ENCODE measurements around the gene DYNC1H1. TPM values are rescaled to one million over a fixed set of nuclear protein-coding genes. Genes with fewer than 3 reads are reported as not detected.

DYNC1H1 gene
- polyA plus RNA-seq, 1 donor from 2014 or later, result 298 TPM

GRCh38 chr14:101925152-101925551 lies 39.2 kb upstream of the DYNC1H1 start:
- H3K79me2 ChIP-seq (replicated peaks; ENCODE audit: insufficient read depth, low read length), result no peaks in the 10 kb centered on the region
- no peak for TF ChIP-seq EP300 (conservative IDR thresholded peaks at IDR 0.05; ENCODE audit: poor library complexity, severe bottlenecking)
- TF ChIP-seq EZH2 (IDR thresholded peaks at IDR 0.05; ENCODE audit: borderline replicate concordance, insufficient read depth, low read length, poor library complexity, severe bottlenecking), result no peak
- no peak for TF ChIP-seq POLR2AphosphoS5 (IDR thresholded peaks at IDR 0.05)
- TF ChIP-seq REST (IDR thresholded peaks at IDR 0.05; ENCODE audit: borderline replicate concordance), result no peak
- no peak for TF ChIP-seq CTCF (IDR thresholded peaks at IDR 0.05; ENCODE audit: poor library complexity, severe bottlenecking)
- no peak for TF ChIP-seq MXI1 (conservative IDR thresholded peaks at IDR 0.05; ENCODE audit: poor library complexity, severe bottlenecking)
- TF ChIP-seq SMC3 (conservative IDR thresholded peaks at IDR 0.05; ENCODE audit: poor library complexity), result no peak
- TF ChIP-seq RAD21 (conservative IDR thresholded peaks at IDR 0.05), result no peak
- no peak for TF ChIP-seq TAF1 (IDR thresholded peaks at IDR 0.05; ENCODE audit: low read depth)

GRCh38 chr14:101926085-101926484 lies 38.3 kb upstream of the DYNC1H1 start:
- Histone ChIP-seq H3F3A (ENCODE audit: insufficient read depth, low read length, poor library complexity, severe bottlenecking) (no peaks in the 10 kb centered on the region), H4K20me1 (ENCODE audit: insufficient read depth) (no peaks in the 10 kb centered on the region), H3K4me3 (ENCODE audit: low read length) (no peak overlapping the region), H3K79me2 (replicated peaks; ENCODE audit: insufficient read depth, low read length) (no peaks in the 10 kb centered on the region), H3K36me3 (ENCODE audit: insufficient read depth, low read length) (no peaks in the 10 kb centered on the region), H3K9me2 (ENCODE audit: insufficient read depth, low read length) (no peaks in the 10 kb centered on the region), H3K27me3 (ENCODE audit: insufficient read depth, low read depth, low read length) (no peaks in the 10 kb centered on the region), H3K9me3 (ENCODE audit: low read length) (no peaks in the 10 kb centered on the region), H3K9ac (ENCODE audit: low read length) (no peak overlapping the region), H3K27ac (ENCODE audit: low read length) (no peak overlapping the region), H2AFZ (ENCODE audit: low read depth, low read length) (no peak overlapping the region), H3K4me2 (ENCODE audit: low read length) (no peak overlapping the region)
- TF ChIP-seq SMC3 (conservative IDR thresholded peaks at IDR 0.05; ENCODE audit: poor library complexity) (no peak), TAF1 (IDR thresholded peaks at IDR 0.05; ENCODE audit: low read depth) (no peak), EZH2 (IDR thresholded peaks at IDR 0.05; ENCODE audit: borderline replicate concordance, insufficient read depth, low read length, poor library complexity, severe bottlenecking) (no peak), RAD21 (conservative IDR thresholded peaks at IDR 0.05) (no peak), REST (IDR thresholded peaks at IDR 0.05; ENCODE audit: borderline replicate concordance) (no peak), MXI1 (conservative IDR thresholded peaks at IDR 0.05; ENCODE audit: poor library complexity, severe bottlenecking) (no peak), POLR2AphosphoS5 (IDR thresholded peaks at IDR 0.05) (no peak), EP300 (conservative IDR thresholded peaks at IDR 0.05; ENCODE audit: poor library complexity, severe bottlenecking) (no peak), CTCF (IDR thresholded peaks at IDR 0.05; ENCODE audit: poor library complexity, severe bottlenecking) (no peak)

More at GRCh38 chr14:101925152-101925551, 39.2 kb upstream of the DYNC1H1 start:
- Histone ChIP-seq H3K9me2 (ENCODE audit: insufficient read depth, low read length) (no peaks in the 10 kb centered on the region), H3K9ac (ENCODE audit: low read length) (no peak overlapping the region), H3K36me3 (ENCODE audit: insufficient read depth, low read length) (no peaks in the 10 kb centered on the region), H2AFZ (ENCODE audit: low read depth, low read length) (no peak overlapping the region), H4K20me1 (ENCODE audit: insufficient read depth) (no peaks in the 10 kb centered on the region), H3K4me2 (ENCODE audit: low read length) (no peak overlapping the region), H3K27me3 (ENCODE audit: insufficient read depth, low read depth, low read length) (no peaks in the 10 kb centered on the region), H3K27ac (ENCODE audit: low read length) (no peak overlapping the region), H3K4me3 (ENCODE audit: low read length) (no peak overlapping the region), H3F3A (ENCODE audit: insufficient read depth, low read length, poor library complexity, severe bottlenecking) (no peaks in the 10 kb centered on the region), H3K9me3 (ENCODE audit: low read length) (no peaks in the 10 kb centered on the region)
